GM23338 (cell line): Measurements from ENCODE around the gene CMSS1. TPM values are rescaled to one million over a fixed set of nuclear protein-coding genes. Genes with fewer than 3 reads are reported as not detected.

Experiments
- ATAC-seq: fragments of 200-7000 bp; cut with Tn5 transposase; 3 replicates; pipeline ENCODE4 v1.9.1; 2020
- DNase-seq: peaks from one replicate; pipeline ENCODE4 v3.0.0-alpha.2; 2015; ENCODE audit warnings: low spot score
- H2AFZ ChIP-seq: fragments of 200-600 bp; sonication (generic); 2 replicates; pipeline ENCODE4 v1.8.0; 2016; ENCODE audit warnings: antibody characterized with exemption, mild to moderate bottlenecking, moderate library complexity
- H3F3A ChIP-seq: fragments of 200-600 bp; sonication (generic); replicated peaks from 2 replicates; pipeline ENCODE4 v1.8.0; 2017; ENCODE audit warnings: antibody characterized with exemption, mixed run types, low read depth
- H3K27ac ChIP-seq: fragments of 200-600 bp; sonication (generic); 2 replicates; pipeline ENCODE4 v1.6.1; 2016; ENCODE audit warnings: low read depth
- H3K27me3 ChIP-seq: fragments of 200-600 bp; sonication (generic); 2 replicates; pipeline ENCODE4 v1.8.0; 2016; ENCODE audit warnings: mild to moderate bottlenecking, mixed run types, moderate library complexity; ENCODE audit not compliant: insufficient read depth
- H3K36me3 ChIP-seq: fragments of 200-600 bp; sonication (generic); 2 replicates; pipeline ENCODE4 v1.8.0; 2016; ENCODE audit warnings: mild to moderate bottlenecking; ENCODE audit not compliant: insufficient read depth
- H3K4me1 ChIP-seq: fragments of 200-600 bp; sonication (generic); 2 replicates; pipeline ENCODE4 v1.8.0; 2016; ENCODE audit warnings: mild to moderate bottlenecking, moderate library complexity; ENCODE audit not compliant: insufficient read depth
- H3K4me2 ChIP-seq: fragments of 200-600 bp; sonication (generic); 2 replicates; pipeline ENCODE4 v1.7.1; 2017; ENCODE audit warnings: mixed run types
- H3K4me3 ChIP-seq: fragments of 200-600 bp; sonication (generic); 2 replicates; pipeline ENCODE4 v1.6.1; 2016; ENCODE audit warnings: mixed run types
- H3K79me2 ChIP-seq: fragments of 200-600 bp; sonication (generic); replicated peaks from 2 replicates; pipeline ENCODE4 v1.8.0; 2017; ENCODE audit warnings: mild to moderate bottlenecking; ENCODE audit not compliant: insufficient read depth
- H3K9me2 ChIP-seq: fragments of 200-600 bp; sonication (generic); 2 replicates; pipeline ENCODE4 v1.8.0; 2017; ENCODE audit not compliant: insufficient read depth
- H4K20me1 ChIP-seq: fragments of 200-600 bp; sonication (generic); replicated peaks from 2 replicates; pipeline ENCODE4 v1.8.0; 2017; ENCODE audit warnings: mild to moderate bottlenecking; ENCODE audit not compliant: insufficient read depth
- H3K27ac Mint-ChIP-seq: 2 replicates; pipeline ENCODE4 v1.8.0; 2020; ENCODE audit warnings: inconsistent platforms, mild to moderate bottlenecking, moderate library complexity, mixed read lengths
- H3K27me3 Mint-ChIP-seq: 3 replicates; pipeline ENCODE4 v1.8.0; 2022; ENCODE audit warnings: low read depth, mild to moderate bottlenecking, moderate library complexity, mixed read lengths, inconsistent platforms; ENCODE audit not compliant: insufficient read depth, poor library complexity
- H3K36me3 Mint-ChIP-seq: 3 replicates; pipeline ENCODE4 v1.8.0; 2021; ENCODE audit warnings: low read depth, mild to moderate bottlenecking, inconsistent platforms, moderate library complexity, mixed read lengths
- H3K4me1 Mint-ChIP-seq: 3 replicates; pipeline ENCODE4 v1.8.0; 2020; ENCODE audit warnings: mild to moderate bottlenecking, inconsistent platforms, mixed read lengths
- H3K4me3 Mint-ChIP-seq: 3 replicates; pipeline ENCODE4 v1.8.0; 2021; ENCODE audit warnings: moderate library complexity, mild to moderate bottlenecking, inconsistent platforms, mixed read lengths
- H3K9me3 Mint-ChIP-seq: 3 replicates; pipeline ENCODE4 v1.8.0; 2020; ENCODE audit warnings: moderate library complexity, mild to moderate bottlenecking, inconsistent platforms, mixed read lengths
- EZH2 ChIP-seq: fragments of 200-600 bp; sonication (generic); IDR thresholded peaks from one replicate; pipeline ENCODE4 v1.8.0; 2017; ENCODE audit warnings: antibody characterized with exemption, mild to moderate bottlenecking, low read depth; ENCODE audit not compliant: unreplicated experiment
- EZH2phosphoT487 ChIP-seq: fragments of 200-600 bp; sonication (generic); IDR thresholded peaks from one replicate; pipeline ENCODE4 v1.8.1; 2018; ENCODE audit warnings: antibody characterized with exemption; ENCODE audit not compliant: unreplicated experiment
- JUNB ChIP-seq: IDR thresholded peaks from one replicate; pipeline ENCODE4 v1.6.1; 2016; ENCODE audit warnings: antibody characterized with exemption; ENCODE audit not compliant: unreplicated experiment
- NANOG ChIP-seq: IDR thresholded peaks from 2 replicates; pipeline ENCODE4 v1.6.1; 2016; ENCODE audit warnings: antibody characterized with exemption, borderline replicate concordance
- STAT1 ChIP-seq: IDR thresholded peaks from one replicate; pipeline ENCODE4 v1.6.1; 2016; ENCODE audit warnings: antibody characterized with exemption; ENCODE audit not compliant: unreplicated experiment
- ZNF114 ChIP-seq: fragments of 250-450 bp; sonication (Bioruptor Pico); IDR thresholded peaks from 2 replicates; pipeline ENCODE4 v1.5.0; 2020; ENCODE audit warnings: mild to moderate bottlenecking, moderate library complexity
- polyA plus RNA-seq: library from polyadenylated mRNA; unstranded; fragments of >200 nt; fragmentation: Nextera tagmentation; extraction: Ambion mirVana; gene quantifications from 2 replicates; pipeline ENCODE4 v1.2.1, GENCODE V29; 2016
- total RNA-seq: library from RNA; depleted of rRNA; stranded (reverse); fragments of >200 nt; shearing (Covaris generic); gene quantifications from 2 replicates; pipeline ENCODE4 v1.2.3, GENCODE V29; 2014
- TF ChIP-seq, protein P1 (sequence below): fragments of 250-450 bp; sonication (Bioruptor Pico); IDR thresholded peaks from 2 replicates; pipeline ENCODE4 v1.5.0; 2020; ENCODE audit warnings: mild to moderate bottlenecking, moderate library complexity
- TF ChIP-seq, protein P2 (sequence below): IDR thresholded peaks from 2 replicates; pipeline ENCODE4 v1.6.1; 2016; ENCODE audit warnings: antibody characterized with exemption
- TF ChIP-seq, protein P3 (sequence below): IDR thresholded peaks from one replicate; pipeline ENCODE4 v1.6.1; 2018; ENCODE audit warnings: antibody characterized with exemption; ENCODE audit not compliant: unreplicated experiment
- TF ChIP-seq, protein P4 (sequence below), 2 experiments: fragments of 200-600 bp in 1 of 2; sonication (generic) in 1 of 2; conservative IDR thresholded peaks; 2 replicates each; pipeline versions ENCODE4 v1.5.1 to v1.6.1; 2016 to 2017; ENCODE audit warnings: antibody characterized with exemption in 2 of 2, low read depth in 2 of 2, mild to moderate bottlenecking in 2 of 2, moderate library complexity in 1 of 2

CMSS1 gene
- total and polyA plus RNA-seq, 2 experiments from 2014 or later = 39.4 to 187 TPM

DNA sequence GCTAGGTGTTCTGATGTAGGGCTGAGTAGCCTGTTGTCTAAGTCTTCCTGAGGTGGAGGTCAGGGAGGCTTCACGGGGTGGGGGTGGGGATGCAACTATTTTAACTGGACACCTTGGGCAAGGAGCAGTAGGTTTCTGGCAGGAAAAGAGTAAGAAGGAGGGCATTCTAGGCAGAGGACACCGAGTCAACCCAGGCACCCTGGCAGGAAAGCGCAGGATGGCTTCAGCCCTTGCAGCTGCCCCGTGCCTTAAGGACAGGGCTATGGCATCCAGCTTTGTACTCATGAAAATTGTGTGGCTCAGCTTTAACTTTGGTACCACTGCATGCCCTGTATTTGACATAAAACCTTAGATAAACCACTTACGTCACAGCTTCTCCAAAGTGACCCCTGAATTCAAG lies 303.0 kb downstream of the CMSS1 start (continued):
- TF ChIP-seq, protein P1, sequence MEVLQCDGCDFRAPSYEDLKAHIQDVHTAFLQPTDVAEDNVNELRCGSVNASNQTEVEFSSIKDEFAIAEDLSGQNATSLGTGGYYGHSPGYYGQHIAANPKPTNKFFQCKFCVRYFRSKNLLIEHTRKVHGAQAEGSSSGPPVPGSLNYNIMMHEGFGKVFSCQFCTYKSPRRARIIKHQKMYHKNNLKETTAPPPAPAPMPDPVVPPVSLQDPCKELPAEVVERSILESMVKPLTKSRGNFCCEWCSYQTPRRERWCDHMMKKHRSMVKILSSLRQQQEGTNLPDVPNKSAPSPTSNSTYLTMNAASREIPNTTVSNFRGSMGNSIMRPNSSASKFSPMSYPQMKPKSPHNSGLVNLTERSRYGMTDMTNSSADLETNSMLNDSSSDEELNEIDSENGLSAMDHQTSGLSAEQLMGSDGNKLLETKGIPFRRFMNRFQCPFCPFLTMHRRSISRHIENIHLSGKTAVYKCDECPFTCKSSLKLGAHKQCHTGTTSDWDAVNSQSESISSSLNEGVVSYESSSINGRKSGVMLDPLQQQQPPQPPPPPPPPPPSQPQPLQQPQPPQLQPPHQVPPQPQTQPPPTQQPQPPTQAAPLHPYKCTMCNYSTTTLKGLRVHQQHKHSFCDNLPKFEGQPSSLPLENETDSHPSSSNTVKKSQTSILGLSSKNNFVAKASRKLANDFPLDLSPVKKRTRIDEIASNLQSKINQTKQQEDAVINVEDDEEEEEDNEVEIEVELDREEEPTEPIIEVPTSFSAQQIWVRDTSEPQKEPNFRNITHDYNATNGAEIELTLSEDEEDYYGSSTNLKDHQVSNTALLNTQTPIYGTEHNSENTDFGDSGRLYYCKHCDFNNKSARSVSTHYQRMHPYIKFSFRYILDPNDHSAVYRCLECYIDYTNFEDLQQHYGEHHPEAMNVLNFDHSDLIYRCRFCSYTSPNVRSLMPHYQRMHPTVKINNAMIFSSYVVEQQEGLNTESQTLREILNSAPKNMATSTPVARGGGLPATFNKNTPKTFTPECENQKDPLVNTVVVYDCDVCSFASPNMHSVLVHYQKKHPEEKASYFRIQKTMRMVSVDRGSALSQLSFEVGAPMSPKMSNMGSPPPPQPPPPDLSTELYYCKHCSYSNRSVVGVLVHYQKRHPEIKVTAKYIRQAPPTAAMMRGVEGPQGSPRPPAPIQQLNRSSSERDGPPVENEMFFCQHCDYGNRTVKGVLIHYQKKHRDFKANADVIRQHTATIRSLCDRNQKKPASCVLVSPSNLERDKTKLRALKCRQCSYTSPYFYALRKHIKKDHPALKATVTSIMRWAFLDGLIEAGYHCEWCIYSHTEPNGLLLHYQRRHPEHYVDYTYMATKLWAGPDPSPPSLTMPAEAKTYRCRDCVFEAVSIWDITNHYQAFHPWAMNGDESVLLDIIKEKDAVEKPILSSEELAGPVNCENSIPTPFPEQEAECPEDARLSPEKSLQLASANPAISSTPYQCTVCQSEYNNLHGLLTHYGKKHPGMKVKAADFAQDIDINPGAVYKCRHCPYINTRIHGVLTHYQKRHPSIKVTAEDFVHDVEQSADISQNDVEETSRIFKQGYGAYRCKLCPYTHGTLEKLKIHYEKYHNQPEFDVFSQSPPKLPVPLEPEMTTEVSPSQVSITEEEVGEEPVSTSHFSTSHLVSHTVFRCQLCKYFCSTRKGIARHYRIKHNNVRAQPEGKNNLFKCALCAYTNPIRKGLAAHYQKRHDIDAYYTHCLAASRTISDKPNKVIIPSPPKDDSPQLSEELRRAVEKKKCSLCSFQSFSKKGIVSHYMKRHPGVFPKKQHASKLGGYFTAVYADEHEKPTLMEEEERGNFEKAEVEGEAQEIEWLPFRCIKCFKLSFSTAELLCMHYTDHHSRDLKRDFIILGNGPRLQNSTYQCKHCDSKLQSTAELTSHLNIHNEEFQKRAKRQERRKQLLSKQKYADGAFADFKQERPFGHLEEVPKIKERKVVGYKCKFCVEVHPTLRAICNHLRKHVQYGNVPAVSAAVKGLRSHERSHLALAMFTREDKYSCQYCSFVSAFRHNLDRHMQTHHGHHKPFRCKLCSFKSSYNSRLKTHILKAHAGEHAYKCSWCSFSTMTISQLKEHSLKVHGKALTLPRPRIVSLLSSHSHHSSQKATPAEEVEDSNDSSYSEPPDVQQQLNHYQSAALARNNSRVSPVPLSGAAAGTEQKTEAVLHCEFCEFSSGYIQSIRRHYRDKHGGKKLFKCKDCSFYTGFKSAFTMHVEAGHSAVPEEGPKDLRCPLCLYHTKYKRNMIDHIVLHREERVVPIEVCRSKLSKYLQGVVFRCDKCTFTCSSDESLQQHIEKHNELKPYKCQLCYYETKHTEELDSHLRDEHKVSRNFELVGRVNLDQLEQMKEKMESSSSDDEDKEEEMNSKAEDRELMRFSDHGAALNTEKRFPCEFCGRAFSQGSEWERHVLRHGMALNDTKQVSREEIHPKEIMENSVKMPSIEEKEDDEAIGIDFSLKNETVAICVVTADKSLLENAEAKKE (CRISPR knock-in tag) = no peak
- TF ChIP-seq, protein P2, sequence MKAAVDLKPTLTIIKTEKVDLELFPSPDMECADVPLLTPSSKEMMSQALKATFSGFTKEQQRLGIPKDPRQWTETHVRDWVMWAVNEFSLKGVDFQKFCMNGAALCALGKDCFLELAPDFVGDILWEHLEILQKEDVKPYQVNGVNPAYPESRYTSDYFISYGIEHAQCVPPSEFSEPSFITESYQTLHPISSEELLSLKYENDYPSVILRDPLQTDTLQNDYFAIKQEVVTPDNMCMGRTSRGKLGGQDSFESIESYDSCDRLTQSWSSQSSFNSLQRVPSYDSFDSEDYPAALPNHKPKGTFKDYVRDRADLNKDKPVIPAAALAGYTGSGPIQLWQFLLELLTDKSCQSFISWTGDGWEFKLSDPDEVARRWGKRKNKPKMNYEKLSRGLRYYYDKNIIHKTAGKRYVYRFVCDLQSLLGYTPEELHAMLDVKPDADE = no peak
- TF ChIP-seq STAT1 = no peak
- no peak for TF ChIP-seq ZNF114 (CRISPR knock-in tag)

DNA sequence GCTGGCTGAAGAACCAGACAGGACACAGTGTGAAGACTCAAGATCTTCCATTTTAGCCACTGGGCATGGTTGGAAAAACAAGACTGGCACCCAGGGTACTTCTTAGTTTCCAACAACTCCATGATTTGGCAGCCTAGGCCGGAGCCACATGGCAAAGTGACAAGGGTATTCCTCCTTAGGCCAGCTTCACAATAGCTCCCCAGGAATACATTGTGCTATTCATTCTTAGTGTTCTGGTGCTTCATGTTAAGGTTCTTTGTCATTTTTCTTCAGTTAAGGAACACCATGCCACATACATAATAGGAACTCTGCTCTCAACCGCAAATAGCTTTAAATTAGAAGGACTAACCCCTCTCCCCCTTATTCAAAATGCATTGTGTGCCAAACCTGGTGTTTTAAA lies 304.7 kb downstream of the CMSS1 start:
- peaks cover 11% of the 10 kb centered on the region for H3K4me1 Mint-ChIP-seq
- Histone ChIP-seq H3K36me3 (no peaks in the 10 kb centered on the region), H3K27ac (no peak overlapping the region), H3K4me2 (no peak overlapping the region), H3K4me1 (no peaks in the 10 kb centered on the region), H3K27me3 (no peaks in the 10 kb centered on the region), H3K79me2 (no peaks in the 10 kb centered on the region), H3F3A (no peaks in the 10 kb centered on the region), H2AFZ (no peak overlapping the region), H4K20me1 (no peaks in the 10 kb centered on the region), H3K4me3 (no peak overlapping the region), H3K9me2 (no peaks in the 10 kb centered on the region)
- TF ChIP-seq JUNB (no peak), NANOG (no peak), ZNF114 (CRISPR knock-in tag) (no peak), EZH2phosphoT487 (no peak), EZH2 (no peak)
- TF ChIP-seq, protein P2 = no peak
- TF ChIP-seq, protein P3, sequence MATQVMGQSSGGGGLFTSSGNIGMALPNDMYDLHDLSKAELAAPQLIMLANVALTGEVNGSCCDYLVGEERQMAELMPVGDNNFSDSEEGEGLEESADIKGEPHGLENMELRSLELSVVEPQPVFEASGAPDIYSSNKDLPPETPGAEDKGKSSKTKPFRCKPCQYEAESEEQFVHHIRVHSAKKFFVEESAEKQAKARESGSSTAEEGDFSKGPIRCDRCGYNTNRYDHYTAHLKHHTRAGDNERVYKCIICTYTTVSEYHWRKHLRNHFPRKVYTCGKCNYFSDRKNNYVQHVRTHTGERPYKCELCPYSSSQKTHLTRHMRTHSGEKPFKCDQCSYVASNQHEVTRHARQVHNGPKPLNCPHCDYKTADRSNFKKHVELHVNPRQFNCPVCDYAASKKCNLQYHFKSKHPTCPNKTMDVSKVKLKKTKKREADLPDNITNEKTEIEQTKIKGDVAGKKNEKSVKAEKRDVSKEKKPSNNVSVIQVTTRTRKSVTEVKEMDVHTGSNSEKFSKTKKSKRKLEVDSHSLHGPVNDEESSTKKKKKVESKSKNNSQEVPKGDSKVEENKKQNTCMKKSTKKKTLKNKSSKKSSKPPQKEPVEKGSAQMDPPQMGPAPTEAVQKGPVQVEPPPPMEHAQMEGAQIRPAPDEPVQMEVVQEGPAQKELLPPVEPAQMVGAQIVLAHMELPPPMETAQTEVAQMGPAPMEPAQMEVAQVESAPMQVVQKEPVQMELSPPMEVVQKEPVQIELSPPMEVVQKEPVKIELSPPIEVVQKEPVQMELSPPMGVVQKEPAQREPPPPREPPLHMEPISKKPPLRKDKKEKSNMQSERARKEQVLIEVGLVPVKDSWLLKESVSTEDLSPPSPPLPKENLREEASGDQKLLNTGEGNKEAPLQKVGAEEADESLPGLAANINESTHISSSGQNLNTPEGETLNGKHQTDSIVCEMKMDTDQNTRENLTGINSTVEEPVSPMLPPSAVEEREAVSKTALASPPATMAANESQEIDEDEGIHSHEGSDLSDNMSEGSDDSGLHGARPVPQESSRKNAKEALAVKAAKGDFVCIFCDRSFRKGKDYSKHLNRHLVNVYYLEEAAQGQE = no peak
- TF ChIP-seq, protein P4, sequence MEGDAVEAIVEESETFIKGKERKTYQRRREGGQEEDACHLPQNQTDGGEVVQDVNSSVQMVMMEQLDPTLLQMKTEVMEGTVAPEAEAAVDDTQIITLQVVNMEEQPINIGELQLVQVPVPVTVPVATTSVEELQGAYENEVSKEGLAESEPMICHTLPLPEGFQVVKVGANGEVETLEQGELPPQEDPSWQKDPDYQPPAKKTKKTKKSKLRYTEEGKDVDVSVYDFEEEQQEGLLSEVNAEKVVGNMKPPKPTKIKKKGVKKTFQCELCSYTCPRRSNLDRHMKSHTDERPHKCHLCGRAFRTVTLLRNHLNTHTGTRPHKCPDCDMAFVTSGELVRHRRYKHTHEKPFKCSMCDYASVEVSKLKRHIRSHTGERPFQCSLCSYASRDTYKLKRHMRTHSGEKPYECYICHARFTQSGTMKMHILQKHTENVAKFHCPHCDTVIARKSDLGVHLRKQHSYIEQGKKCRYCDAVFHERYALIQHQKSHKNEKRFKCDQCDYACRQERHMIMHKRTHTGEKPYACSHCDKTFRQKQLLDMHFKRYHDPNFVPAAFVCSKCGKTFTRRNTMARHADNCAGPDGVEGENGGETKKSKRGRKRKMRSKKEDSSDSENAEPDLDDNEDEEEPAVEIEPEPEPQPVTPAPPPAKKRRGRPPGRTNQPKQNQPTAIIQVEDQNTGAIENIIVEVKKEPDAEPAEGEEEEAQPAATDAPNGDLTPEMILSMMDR (conservative IDR thresholded peaks at IDR 0.05; ENCODE audit: low read depth in 2 of 2) = no peak
- ATAC-seq (peak; percentile 68), DNase-seq (no peak)
- H3K4me3 Mint-ChIP-seq = no peak overlapping the region
- H3K9me3 Mint-ChIP-seq = no peaks in the 10 kb centered on the region
- H3K36me3 Mint-ChIP-seq = no peaks in the 10 kb centered on the region
- H3K27ac Mint-ChIP-seq = no peak overlapping the region
- no peaks in the 10 kb centered on the region for H3K27me3 Mint-ChIP-seq
